Omental fat pad (tissue), 4 donors: ENCODE data around the gene GALNS. TPM values are rescaled to one million over a fixed set of nuclear protein-coding genes. Genes with fewer than 3 reads are reported as not detected.

Experiments
- ATAC-seq: fragments of 150-250 bp; one replicate; pipeline ENCODE4 v1.9.1; 2016; ENCODE audit warnings: mild to moderate bottlenecking, moderate library complexity; ENCODE audit not compliant: low FRiP score
- DNase-seq: peaks from one replicate; pipeline ENCODE4 v3.0.0-alpha.2; 2019; ENCODE audit warnings: low spot score
- total RNA-seq, 4 donors: library from RNA; depleted of rRNA; stranded (reverse); fragments of >200 nt; gene quantifications; one replicate each; pipeline ENCODE4 v1.1.0, GENCODE V29; 2016
- TF ChIP-seq, protein P1 (sequence below), 3 donors: fragments of 450-650 bp; IDR thresholded peaks; one replicate each; pipeline ENCODE4 v1.5.1; 2016 to 2017; ENCODE audit warnings: antibody characterized with exemption in 3 of 3, mild to moderate bottlenecking in 3 of 3, moderate library complexity in 2 of 3

Gene GALNS
- total RNA-seq, 4 donors from 2014 or later: 15.0 to 32.0 (median 23.4) TPM

DNA sequence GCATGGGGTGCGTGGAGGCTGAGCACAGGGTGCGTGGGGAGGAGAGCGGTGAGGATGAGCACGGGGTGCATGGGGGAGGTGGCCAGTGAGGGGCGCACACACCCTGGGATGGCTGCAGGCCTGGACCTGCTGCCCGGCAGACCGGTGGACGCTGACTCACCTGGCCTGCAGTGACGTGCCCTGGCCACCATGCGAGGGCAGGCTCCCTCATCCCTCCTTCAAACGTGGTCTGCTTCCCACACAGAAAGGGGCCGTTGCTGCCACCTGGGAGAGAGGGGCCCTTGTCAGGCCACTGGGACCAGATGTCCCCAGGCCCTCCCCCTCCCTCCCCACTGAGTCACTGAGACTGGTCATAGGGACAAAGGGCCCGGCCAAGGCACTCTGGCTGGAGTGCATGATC is 24.9 kb downstream of the GALNS start:
- ATAC-seq: no peak
- TF ChIP-seq, protein P1, sequence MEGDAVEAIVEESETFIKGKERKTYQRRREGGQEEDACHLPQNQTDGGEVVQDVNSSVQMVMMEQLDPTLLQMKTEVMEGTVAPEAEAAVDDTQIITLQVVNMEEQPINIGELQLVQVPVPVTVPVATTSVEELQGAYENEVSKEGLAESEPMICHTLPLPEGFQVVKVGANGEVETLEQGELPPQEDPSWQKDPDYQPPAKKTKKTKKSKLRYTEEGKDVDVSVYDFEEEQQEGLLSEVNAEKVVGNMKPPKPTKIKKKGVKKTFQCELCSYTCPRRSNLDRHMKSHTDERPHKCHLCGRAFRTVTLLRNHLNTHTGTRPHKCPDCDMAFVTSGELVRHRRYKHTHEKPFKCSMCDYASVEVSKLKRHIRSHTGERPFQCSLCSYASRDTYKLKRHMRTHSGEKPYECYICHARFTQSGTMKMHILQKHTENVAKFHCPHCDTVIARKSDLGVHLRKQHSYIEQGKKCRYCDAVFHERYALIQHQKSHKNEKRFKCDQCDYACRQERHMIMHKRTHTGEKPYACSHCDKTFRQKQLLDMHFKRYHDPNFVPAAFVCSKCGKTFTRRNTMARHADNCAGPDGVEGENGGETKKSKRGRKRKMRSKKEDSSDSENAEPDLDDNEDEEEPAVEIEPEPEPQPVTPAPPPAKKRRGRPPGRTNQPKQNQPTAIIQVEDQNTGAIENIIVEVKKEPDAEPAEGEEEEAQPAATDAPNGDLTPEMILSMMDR (IDR thresholded peaks at IDR 0.05): no peak

DNA sequence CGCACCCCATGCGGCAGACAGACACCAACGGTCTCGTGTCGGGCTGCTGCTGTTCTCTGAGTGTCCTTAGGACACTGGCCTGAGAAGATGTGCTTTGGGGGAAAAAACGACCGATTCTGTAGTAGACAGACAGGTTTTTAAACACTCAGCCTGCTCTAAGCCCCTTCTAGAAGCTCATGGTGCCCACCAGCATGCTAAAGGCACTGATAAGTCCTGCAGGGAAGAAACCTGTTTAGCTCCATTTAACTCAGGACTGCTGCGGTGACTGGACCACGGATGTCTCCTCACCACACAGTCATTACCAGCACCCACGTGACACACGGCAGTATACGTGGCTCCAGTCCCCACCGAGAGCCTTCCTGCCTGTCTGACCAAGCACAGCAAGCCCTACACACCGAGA is 26.0 kb downstream of the GALNS start:
- DNase-seq: no peak
- ATAC-seq: no peak
- TF ChIP-seq, protein P1 (IDR thresholded peaks at IDR 0.05): no peak

More for the DNA sequence above, 24.9 kb downstream of the GALNS start:
- DNase-seq: no peak

DNA sequence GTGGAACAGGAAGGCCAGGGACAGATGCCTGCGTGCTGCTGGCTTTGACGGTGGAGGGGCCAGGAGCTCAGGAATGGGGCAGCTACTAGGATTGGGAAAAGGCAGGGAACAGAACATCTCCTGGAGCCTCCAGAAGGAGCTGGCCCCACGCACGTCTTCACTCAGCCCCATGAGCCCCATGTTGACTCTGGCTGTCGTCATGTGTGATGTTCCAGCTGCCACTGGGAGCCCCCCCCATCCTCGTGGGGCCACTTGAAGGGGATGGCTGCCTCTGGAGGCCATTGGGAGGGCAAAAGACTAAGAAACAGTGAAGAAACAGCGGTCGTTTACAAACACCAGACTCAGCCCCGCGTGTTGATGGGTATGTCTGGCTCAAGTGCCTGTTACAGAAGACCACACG is 26.5 kb downstream of the GALNS start:
- DNase-seq (no peak), ATAC-seq (no peak)
- TF ChIP-seq, protein P1 (IDR thresholded peaks at IDR 0.05): no peak

DNA sequence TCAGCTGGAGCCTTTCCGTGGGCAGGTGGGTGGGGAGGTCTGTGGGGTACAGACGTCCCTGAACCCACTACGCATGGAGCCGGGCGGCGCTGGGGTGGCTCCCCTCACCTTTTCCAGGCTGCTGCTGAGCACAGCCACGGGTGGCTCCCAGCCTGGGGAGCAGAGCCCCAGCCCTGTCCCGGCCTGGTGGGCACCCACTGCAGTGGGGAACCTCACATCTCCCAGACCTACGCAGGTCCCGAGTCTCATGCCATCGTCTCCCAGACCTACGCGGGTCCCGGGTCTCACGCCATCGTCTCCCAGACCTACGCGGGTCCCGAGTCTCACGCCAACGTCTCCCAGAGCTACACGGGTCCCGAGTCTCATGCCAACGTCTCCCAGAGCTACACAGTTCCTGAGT is 28.0 kb downstream of the GALNS start:
- ATAC-seq (no peak), DNase-seq (no peak)
- TF ChIP-seq, protein P1 (IDR thresholded peaks at IDR 0.05): no peak

DNA sequence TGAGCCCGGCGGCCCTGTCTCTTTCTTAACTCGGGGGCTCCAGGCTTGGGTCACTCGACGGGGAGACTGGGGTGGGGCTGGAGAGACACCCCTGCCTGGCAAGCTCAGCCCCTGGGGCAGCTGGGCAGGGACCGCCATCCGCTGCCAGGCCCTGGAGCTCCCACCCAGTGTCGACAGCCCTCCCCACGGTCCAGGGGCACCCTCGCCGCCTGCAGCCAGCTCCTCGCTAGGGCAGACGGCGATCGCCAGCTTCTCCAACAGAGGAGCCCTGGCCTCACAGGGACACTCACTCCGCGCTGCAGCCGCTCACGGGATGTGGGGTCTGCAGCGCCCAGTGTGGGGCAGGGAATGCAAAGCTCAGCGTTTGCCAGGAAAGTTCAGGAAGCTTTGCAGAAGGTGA is 29.0 kb downstream of the GALNS start:
- TF ChIP-seq, protein P1 (IDR thresholded peaks at IDR 0.05): no peak
- DNase-seq (no peak), ATAC-seq (no peak)

DNA sequence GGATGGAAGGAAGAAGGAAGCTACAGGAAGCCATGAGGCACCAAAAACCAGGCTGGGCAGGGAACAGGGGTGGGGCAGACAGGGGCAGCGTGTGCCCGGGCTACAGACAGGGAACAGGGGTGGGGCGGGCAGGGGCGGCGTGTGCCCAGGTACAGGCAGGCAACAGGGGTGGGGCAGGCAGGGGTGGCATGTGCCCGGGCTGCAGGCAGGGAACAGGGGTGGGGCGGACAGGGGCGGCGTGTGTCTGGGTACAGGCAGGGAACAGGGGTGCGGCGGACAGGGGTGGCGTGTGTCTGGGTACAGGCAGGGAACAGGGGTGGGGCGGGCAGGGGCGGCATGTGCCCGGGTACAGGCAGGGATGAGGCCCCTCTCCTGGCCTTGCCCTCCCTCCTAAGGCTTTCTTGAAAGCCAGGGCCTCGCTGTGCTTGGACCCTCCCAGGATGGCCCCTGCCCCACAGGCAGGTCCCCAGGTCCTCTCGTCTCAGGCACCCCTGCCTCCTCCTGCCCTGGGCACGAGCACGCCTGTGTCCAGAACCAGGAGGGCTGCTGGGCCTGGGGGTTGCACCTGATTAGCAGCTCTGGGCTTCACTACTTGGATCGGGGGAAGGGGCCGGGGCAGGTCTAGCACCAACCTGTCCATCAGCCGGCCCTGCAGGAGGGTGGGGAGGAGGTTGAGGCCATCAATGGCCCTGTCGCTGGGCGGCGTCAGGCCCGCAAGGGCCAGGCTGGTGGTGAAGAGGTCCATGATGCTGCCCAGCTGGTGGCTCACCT is 30.5 kb downstream of the GALNS start:
- DNase-seq (no peak), ATAC-seq (no peak)
- TF ChIP-seq, protein P1 (IDR thresholded peaks at IDR 0.05): no peak

DNA sequence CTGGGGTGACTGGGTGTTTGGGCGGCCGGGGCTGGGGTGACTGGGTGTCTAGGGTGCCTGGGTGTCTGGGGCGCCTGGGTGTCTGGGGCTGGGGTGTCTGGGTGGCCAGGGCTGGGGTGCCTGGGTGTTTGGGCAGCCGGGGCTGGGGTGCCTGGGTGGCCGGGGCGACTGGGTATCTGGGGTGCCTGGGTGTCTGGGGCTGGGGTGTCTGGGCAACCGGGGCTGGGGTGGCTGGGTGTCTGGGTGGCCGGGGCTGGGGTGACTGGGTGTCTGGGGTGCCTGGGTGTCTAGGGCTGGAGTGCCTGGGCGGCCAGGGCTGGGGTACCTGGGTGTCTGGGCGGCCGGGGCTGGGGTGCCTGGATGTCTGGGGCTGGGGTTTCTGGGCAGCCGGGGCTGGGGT is 31.6 kb downstream of the GALNS start:
- DNase-seq: no peak
- TF ChIP-seq, protein P1 (IDR thresholded peaks at IDR 0.05): no peak
- ATAC-seq: no peak
